ENCODE measurements around the gene OLFM2.

DNA sequence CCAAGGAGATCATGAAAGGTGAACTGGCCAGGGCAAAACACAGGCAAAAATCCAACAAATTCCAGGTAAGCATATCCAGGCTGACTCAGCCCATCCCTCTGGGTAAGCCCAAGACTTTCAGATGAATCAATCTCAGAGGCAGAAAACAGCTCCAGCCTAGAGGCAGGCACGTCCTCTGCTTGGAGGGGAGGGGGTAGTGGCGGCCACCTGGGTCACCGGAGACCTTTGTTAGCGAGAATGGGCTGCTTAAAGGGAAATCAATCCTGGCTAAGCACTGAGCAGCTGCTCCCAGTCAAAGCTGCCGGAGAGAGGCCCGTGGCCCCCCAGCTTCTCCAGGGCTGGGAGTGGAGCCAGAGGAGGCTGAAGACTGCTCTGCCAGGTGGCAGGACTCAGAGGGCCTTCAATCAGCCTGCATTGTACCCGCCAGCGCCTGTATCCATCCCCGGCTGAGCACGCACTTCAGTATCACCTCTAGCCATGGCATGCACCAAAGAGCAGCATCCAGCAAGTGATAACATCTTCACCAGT lies 53.0 kb downstream of the OLFM2 start:
- TF ChIP-seq, protein P1, sequence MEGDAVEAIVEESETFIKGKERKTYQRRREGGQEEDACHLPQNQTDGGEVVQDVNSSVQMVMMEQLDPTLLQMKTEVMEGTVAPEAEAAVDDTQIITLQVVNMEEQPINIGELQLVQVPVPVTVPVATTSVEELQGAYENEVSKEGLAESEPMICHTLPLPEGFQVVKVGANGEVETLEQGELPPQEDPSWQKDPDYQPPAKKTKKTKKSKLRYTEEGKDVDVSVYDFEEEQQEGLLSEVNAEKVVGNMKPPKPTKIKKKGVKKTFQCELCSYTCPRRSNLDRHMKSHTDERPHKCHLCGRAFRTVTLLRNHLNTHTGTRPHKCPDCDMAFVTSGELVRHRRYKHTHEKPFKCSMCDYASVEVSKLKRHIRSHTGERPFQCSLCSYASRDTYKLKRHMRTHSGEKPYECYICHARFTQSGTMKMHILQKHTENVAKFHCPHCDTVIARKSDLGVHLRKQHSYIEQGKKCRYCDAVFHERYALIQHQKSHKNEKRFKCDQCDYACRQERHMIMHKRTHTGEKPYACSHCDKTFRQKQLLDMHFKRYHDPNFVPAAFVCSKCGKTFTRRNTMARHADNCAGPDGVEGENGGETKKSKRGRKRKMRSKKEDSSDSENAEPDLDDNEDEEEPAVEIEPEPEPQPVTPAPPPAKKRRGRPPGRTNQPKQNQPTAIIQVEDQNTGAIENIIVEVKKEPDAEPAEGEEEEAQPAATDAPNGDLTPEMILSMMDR (IDR thresholded peaks at IDR 0.05): no peak
- no peak for TF ChIP-seq POLR2AphosphoS5 (IDR thresholded peaks at IDR 0.05)
- TF ChIP-seq POLR2A (IDR thresholded peaks at IDR 0.05): no peak

All from suprapubic skin (tissue), 4 donors.